Small intestine (tissue), 7 donors: ENCODE data around the gene NVL. TPM values are rescaled to one million over a fixed set of nuclear protein-coding genes. Genes with fewer than 3 reads are reported as not detected.
A peak's percentile ranks its signal among the peaks of the same experiment; 100 is the strongest.

Experiments
- DNase-seq, 2 donors: peaks; one replicate each; pipeline versions ENCODE4 v3.0.0 to v3.0.0-alpha.2; 2013
- FAIRE-seq: peaks from 2 replicates; lab custom pipeline; 2012; peaks lifted over from hg19 to GRCh38; lab: Jason Lieb, UNC
- H3K27ac ChIP-seq, 3 donors: one replicate each; pipeline ENCODE4 v1.5.1; 2013; ENCODE audit warnings: low read length in 2 of 3, mild to moderate bottlenecking in 2 of 3, control low read depth in 1 of 3, inconsistent platforms in 1 of 3, low read depth in 1 of 3, moderate library complexity in 1 of 3
- H3K27me3 ChIP-seq, 3 donors: one replicate each; pipeline ENCODE4 v1.6.1; 2013; ENCODE audit warnings: low read length in 3 of 3, inconsistent platforms in 1 of 3; ENCODE audit not compliant: control insufficient read depth in 3 of 3, insufficient read depth in 3 of 3
- H3K36me3 ChIP-seq, 3 donors: one replicate each; pipeline ENCODE4 v1.6.1; 2013; ENCODE audit warnings: low read length in 3 of 3, inconsistent platforms in 1 of 3, low read depth in 1 of 3, mild to moderate bottlenecking in 1 of 3, moderate library complexity in 1 of 3; ENCODE audit not compliant: control insufficient read depth in 3 of 3, insufficient read depth in 2 of 3
- H3K4me1 ChIP-seq, 3 donors: one replicate each; pipeline ENCODE4 v1.6.1; 2013; ENCODE audit warnings: low read length in 2 of 3, inconsistent platforms in 1 of 3, low read depth in 1 of 3, mild to moderate bottlenecking in 1 of 3, moderate library complexity in 1 of 3; ENCODE audit not compliant: control insufficient read depth in 3 of 3, insufficient read depth in 2 of 3
- H3K4me3 ChIP-seq, 3 donors: one replicate each; pipeline ENCODE4 v1.5.1; 2013; ENCODE audit warnings: low read length in 3 of 3, control low read depth in 1 of 3, inconsistent platforms in 1 of 3, low read depth in 1 of 3, mild to moderate bottlenecking in 1 of 3, moderate library complexity in 1 of 3
- H3K9me3 ChIP-seq, 2 donors: one replicate each; pipeline ENCODE4 v1.6.1; 2013; ENCODE audit warnings: low read depth in 1 of 2, low read length in 1 of 2; ENCODE audit not compliant: control insufficient read depth in 2 of 2, insufficient read depth in 1 of 2
- WGBS, 3 donors: extraction: QIAGEN DNeasy Blood & Tissue Kit; methylation state at CpG; one replicate each; pipeline ENCODE4 v1.1.7; 2013; 5-methylcytosine and 5-hydroxymethylcytosine counted together
- polyA plus RNA-seq, 4 donors: library from polyadenylated mRNA; stranded (reverse) in 3 of 4; unstranded in 1 of 4; fragments of 200-250 nt in 3 of 4; fragments of 120-200 nt in 1 of 4; gene quantifications; one replicate each; pipeline versions ENCODE4 v1.2.1 to v1.2.3, GENCODE V29; 2013
- donor health status: healthy with polysubstance abuse.
- donor health status: control.
- donor health status: control.
- donor health status: Bipolar disorder and iron deficiency.
- donor health status: healthy.

Gene NVL
- polyA plus RNA-seq, 4 donors: 16.4 to 39.1 (median 22.3) TPM

GRCh38 chr1:224183591-224184312 is 146.2 kb downstream of the NVL start:
- H3K4me1 ChIP-seq: peaks cover 1 to 14% (median 3%) of the 10 kb centered on the region in 3 donors
- peak overlapping the region; percentile 75 to 93 (median 88) for H3K4me3 ChIP-seq
- H3K36me3 ChIP-seq: peaks cover 0 to 17% (median 0%) of the 10 kb centered on the region in 3 donors
- 1 to 2% (median 1%) methylated on average over 37 to 53 of the region's 53 CpGs for WGBS, 3 donors
- DNase-seq: peak in 1 of 2 donors; percentile 57
- no peaks in the 10 kb centered on the region for H3K27me3 ChIP-seq
- peak overlapping the region; percentile 85 to 100 (median 94) for H3K27ac ChIP-seq
- FAIRE-seq: no peak
- H3K9me3 ChIP-seq: peaks cover 0 to 3% of the 10 kb centered on the region in 2 donors

DNA sequence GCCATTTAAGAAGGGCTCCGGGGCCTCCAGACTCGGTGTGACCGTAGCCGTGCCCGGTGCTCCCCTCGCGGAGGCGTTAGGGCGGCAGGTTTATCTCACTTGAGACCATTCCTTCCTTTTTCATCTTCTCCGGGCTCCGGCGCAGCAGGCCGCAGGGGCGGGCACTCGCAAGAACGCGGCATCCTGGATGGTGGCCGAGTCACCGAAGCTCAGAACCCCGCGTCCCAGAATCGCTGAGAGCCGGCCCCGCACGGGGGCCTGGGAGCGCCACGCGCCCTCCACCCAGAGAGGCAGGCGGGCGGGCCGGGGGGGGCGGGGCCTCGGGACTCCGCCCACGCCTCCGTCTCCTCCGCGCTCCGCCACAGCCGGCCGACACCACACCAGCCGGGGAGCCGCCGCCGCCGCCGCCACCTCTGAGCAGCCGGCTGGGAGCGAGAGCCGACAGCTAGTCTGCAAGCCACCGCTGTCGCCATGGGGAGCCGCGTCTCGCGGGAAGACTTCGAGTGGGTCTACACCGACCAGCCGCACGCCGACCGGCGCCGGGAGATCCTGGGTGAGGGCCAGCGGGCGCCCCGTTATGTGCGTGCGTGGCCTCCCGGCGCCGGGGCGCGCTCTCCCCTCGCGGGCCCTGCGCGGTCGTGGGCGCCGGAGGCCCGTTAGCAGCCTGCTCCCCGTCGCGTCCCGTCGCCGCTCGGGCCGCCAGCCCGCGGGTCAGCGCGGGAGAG is 146.9 kb downstream of the NVL start, which contains the start of gene DEGS1:
Gene DEGS1 (plus strand): TSS at position 375 of the 725 bp plus-strand sequence. CDS start 97 bp downstream, at position 472.
- peaks cover 0 to 2% of the 10 kb centered on the region in 2 donors for H3K9me3 ChIP-seq
- H3K36me3 ChIP-seq: peaks cover 0 to 17% (median 0%) of the 10 kb centered on the region in 3 donors
- DNase-seq (peak; percentile 77 to 93), FAIRE-seq (no peak)
- no peaks in the 10 kb centered on the region for H3K27me3 ChIP-seq
- H3K4me3 ChIP-seq: peak within 1 kb of the TSS; percentile 75 to 93 (median 88)
- H3K4me1 ChIP-seq: peaks cover 1 to 14% (median 3%) of the 10 kb centered on the region in 3 donors
- WGBS, 3 donors: 0% methylated on average over 54 to 94 of the region's 94 CpGs
- peak within 1 kb of the TSS; percentile 94 to 100 (median 98) for H3K27ac ChIP-seq

- peaks cover 0 to 14% (median 3%) of the 10 kb centered on the region in 3 donors for H3K4me1 ChIP-seq
- H3K27ac ChIP-seq: peak overlapping the region; percentile 94 to 100 (median 98)
- FAIRE-seq: no peak
- H3K9me3 ChIP-seq: no peaks in the 10 kb centered on the region
- H3K27me3 ChIP-seq: no peaks in the 10 kb centered on the region
- peaks cover 0 to 12% (median 0%) of the 10 kb centered on the region in 3 donors for H3K36me3 ChIP-seq
- WGBS, 3 donors: 8 to 39% (median 17%) methylated on average over 22 of the region's 22 CpGs
- H3K4me3 ChIP-seq: peak overlapping the region; percentile 75 to 93 (median 88)
- peak; percentile 75 to 85 for DNase-seq
These were observed 147.7 kb downstream of the NVL start for GRCh38 chr1:224182057-224182865.

GRCh38 chr1:224181453-224181810 is 148.5 kb downstream of the NVL start:
- H3K4me1 ChIP-seq: peaks cover 0 to 14% (median 3%) of the 10 kb centered on the region in 3 donors
- H3K9me3 ChIP-seq: no peaks in the 10 kb centered on the region
- H3K27ac ChIP-seq: peak overlapping the region in 1 of 3 donors; percentile 45
- DNase-seq: no peak
- H3K27me3 ChIP-seq: no peaks in the 10 kb centered on the region
- H3K36me3 ChIP-seq: peaks cover 0 to 9% (median 0%) of the 10 kb centered on the region in 3 donors
- no peak overlapping the region for H3K4me3 ChIP-seq
- no peak for FAIRE-seq
- WGBS, 3 donors: 84 to 95% (median 94%) methylated on average over 4 of the region's 4 CpGs

DNA sequence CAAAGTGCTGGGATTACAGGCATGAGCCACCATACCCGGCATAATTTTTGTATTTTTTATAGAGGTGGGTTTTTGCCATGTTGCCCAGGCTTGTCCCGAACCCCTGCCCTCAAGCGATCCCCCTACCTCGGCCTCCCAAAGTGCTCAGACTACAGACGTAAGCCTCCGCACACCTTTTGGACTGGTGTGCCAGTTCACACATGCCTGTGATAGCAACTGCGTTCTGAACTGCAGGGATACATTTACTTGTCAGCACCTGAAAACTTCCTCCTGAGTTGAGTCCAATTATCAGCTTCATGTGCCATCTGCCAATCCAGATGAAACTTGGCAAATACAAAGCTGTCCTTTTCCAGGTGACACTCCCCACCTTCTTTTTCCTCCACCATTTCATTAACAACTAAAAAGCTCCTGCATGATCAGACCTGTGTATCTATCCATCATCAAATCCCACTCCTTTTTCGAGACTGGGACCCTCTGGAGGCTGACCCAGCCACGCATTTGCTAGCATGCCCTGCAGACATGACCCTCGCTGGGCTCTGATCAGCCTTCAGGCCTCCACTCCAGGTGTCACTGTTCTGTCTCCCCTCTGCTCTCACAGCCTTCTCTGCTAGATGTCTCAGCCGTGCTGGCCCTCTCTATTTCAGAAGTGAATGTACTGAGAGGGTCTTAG is 149.1 kb downstream of the NVL start:
- Histone ChIP-seq H3K9me3 (no peaks in the 10 kb centered on the region), H3K4me1 (peaks cover 0 to 14% (median 3%) of the 10 kb centered on the region in 3 donors), H3K27ac (no peak overlapping the region), H3K36me3 (peaks cover 0 to 8% (median 0%) of the 10 kb centered on the region in 3 donors), H3K27me3 (no peaks in the 10 kb centered on the region), H3K4me3 (no peak overlapping the region)
- FAIRE-seq: no peak
- no peak for DNase-seq
- 92 to 94% (median 93%) methylated on average over 11 of the region's 11 CpGs for WGBS, 3 donors

DNA sequence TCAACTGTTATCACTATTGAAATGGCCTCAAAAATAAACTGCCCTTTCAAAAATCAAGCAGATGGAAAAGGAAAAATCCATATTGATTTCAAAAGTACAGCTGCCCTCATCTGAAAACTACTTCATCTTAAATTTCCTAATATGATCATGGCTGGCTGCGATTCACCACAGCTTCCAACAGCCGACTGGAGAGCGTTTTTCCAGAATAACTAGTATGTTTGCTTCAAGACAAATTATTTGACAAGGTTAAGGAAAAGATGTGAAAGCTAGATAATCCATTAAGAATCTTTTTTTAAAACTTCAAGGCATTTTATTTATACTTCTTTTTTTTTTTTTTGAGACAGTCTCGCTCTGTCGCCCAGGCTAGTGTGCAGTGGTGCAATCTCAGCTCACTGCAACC is 151.1 kb downstream of the NVL start:
- Histone ChIP-seq H3K27me3 (no peaks in the 10 kb centered on the region), H3K4me1 (peaks cover 0 to 6% (median 0%) of the 10 kb centered on the region in 3 donors), H3K4me3 (no peak overlapping the region), H3K27ac (no peak overlapping the region), H3K9me3 (no peaks in the 10 kb centered on the region), H3K36me3 (no peaks in the 10 kb centered on the region)
- FAIRE-seq (no peak), DNase-seq (no peak)
- WGBS, 3 donors: 88 to 93% (median 90%) methylated on average over 5 of the region's 5 CpGs

GRCh38 chr1:224177356-224177999 is 152.5 kb downstream of the NVL start:
- Histone ChIP-seq H3K27ac (no peak overlapping the region), H3K4me3 (no peak overlapping the region), H3K9me3 (no peaks in the 10 kb centered on the region), H3K27me3 (no peaks in the 10 kb centered on the region), H3K36me3 (no peaks in the 10 kb centered on the region), H3K4me1 (peaks cover 0 to 5% (median 0%) of the 10 kb centered on the region in 3 donors)
- FAIRE-seq (no peak), DNase-seq (no peak)
- WGBS, 3 donors: 95% methylated on average over 9 of the region's 9 CpGs
